GM23338 (cell line): ENCODE results near the gene TARBP1. TPM values are rescaled to one million over a fixed set of nuclear protein-coding genes. Genes with fewer than 3 reads are reported as not detected.

ENCODE experiments used
- ATAC-seq: fragments of 200-7000 bp; cut with Tn5 transposase; 3 replicates; pipeline ENCODE4 v1.9.1; 2020
- DNase-seq: peaks from one replicate; pipeline ENCODE4 v3.0.0-alpha.2; 2015; ENCODE audit warnings: low spot score
- H2AFZ ChIP-seq: fragments of 200-600 bp; sonication (generic); 2 replicates; pipeline ENCODE4 v1.8.0; 2016; ENCODE audit warnings: antibody characterized with exemption, mild to moderate bottlenecking, moderate library complexity
- H3F3A ChIP-seq: fragments of 200-600 bp; sonication (generic); replicated peaks from 2 replicates; pipeline ENCODE4 v1.8.0; 2017; ENCODE audit warnings: antibody characterized with exemption, mixed run types, low read depth
- H3K27ac ChIP-seq: fragments of 200-600 bp; sonication (generic); 2 replicates; pipeline ENCODE4 v1.6.1; 2016; ENCODE audit warnings: low read depth
- H3K27me3 ChIP-seq: fragments of 200-600 bp; sonication (generic); 2 replicates; pipeline ENCODE4 v1.8.0; 2016; ENCODE audit warnings: mild to moderate bottlenecking, mixed run types, moderate library complexity; ENCODE audit not compliant: insufficient read depth
- H3K36me3 ChIP-seq: fragments of 200-600 bp; sonication (generic); 2 replicates; pipeline ENCODE4 v1.8.0; 2016; ENCODE audit warnings: mild to moderate bottlenecking; ENCODE audit not compliant: insufficient read depth
- H3K4me1 ChIP-seq: fragments of 200-600 bp; sonication (generic); 2 replicates; pipeline ENCODE4 v1.8.0; 2016; ENCODE audit warnings: mild to moderate bottlenecking, moderate library complexity; ENCODE audit not compliant: insufficient read depth
- H3K4me2 ChIP-seq: fragments of 200-600 bp; sonication (generic); 2 replicates; pipeline ENCODE4 v1.7.1; 2017; ENCODE audit warnings: mixed run types
- H3K4me3 ChIP-seq: fragments of 200-600 bp; sonication (generic); 2 replicates; pipeline ENCODE4 v1.6.1; 2016; ENCODE audit warnings: mixed run types
- H3K79me2 ChIP-seq: fragments of 200-600 bp; sonication (generic); replicated peaks from 2 replicates; pipeline ENCODE4 v1.8.0; 2017; ENCODE audit warnings: mild to moderate bottlenecking; ENCODE audit not compliant: insufficient read depth
- H3K9me2 ChIP-seq: fragments of 200-600 bp; sonication (generic); 2 replicates; pipeline ENCODE4 v1.8.0; 2017; ENCODE audit not compliant: insufficient read depth
- H4K20me1 ChIP-seq: fragments of 200-600 bp; sonication (generic); replicated peaks from 2 replicates; pipeline ENCODE4 v1.8.0; 2017; ENCODE audit warnings: mild to moderate bottlenecking; ENCODE audit not compliant: insufficient read depth
- H3K27ac Mint-ChIP-seq: 2 replicates; pipeline ENCODE4 v1.8.0; 2020; ENCODE audit warnings: inconsistent platforms, mild to moderate bottlenecking, moderate library complexity, mixed read lengths
- H3K27me3 Mint-ChIP-seq: 3 replicates; pipeline ENCODE4 v1.8.0; 2022; ENCODE audit warnings: low read depth, mild to moderate bottlenecking, moderate library complexity, mixed read lengths, inconsistent platforms; ENCODE audit not compliant: insufficient read depth, poor library complexity
- H3K36me3 Mint-ChIP-seq: 3 replicates; pipeline ENCODE4 v1.8.0; 2021; ENCODE audit warnings: low read depth, mild to moderate bottlenecking, inconsistent platforms, moderate library complexity, mixed read lengths
- H3K4me1 Mint-ChIP-seq: 3 replicates; pipeline ENCODE4 v1.8.0; 2020; ENCODE audit warnings: mild to moderate bottlenecking, inconsistent platforms, mixed read lengths
- H3K4me3 Mint-ChIP-seq: 3 replicates; pipeline ENCODE4 v1.8.0; 2021; ENCODE audit warnings: moderate library complexity, mild to moderate bottlenecking, inconsistent platforms, mixed read lengths
- H3K9me3 Mint-ChIP-seq: 3 replicates; pipeline ENCODE4 v1.8.0; 2020; ENCODE audit warnings: moderate library complexity, mild to moderate bottlenecking, inconsistent platforms, mixed read lengths
- CREB1 ChIP-seq: fragments of 250-450 bp; sonication (Bioruptor Pico); IDR thresholded peaks from 2 replicates; pipeline ENCODE4 v1.5.0; 2020; ENCODE audit warnings: low read depth, mild to moderate bottlenecking, moderate library complexity
- JUNB ChIP-seq: IDR thresholded peaks from one replicate; pipeline ENCODE4 v1.6.1; 2016; ENCODE audit warnings: antibody characterized with exemption; ENCODE audit not compliant: unreplicated experiment
- NANOG ChIP-seq: IDR thresholded peaks from 2 replicates; pipeline ENCODE4 v1.6.1; 2016; ENCODE audit warnings: antibody characterized with exemption, borderline replicate concordance
- POLR2AphosphoS5 ChIP-seq: IDR thresholded peaks from 2 replicates; pipeline ENCODE4 v1.6.1; 2016; ENCODE audit warnings: antibody characterized with exemption, low read depth
- ZNF331 ChIP-seq: fragments of 250-450 bp; sonication (Bioruptor Pico); IDR thresholded peaks from 2 replicates; pipeline ENCODE4 v1.5.0; 2020; ENCODE audit warnings: low read depth, mild to moderate bottlenecking, moderate library complexity
- polyA plus RNA-seq: library from polyadenylated mRNA; unstranded; fragments of >200 nt; fragmentation: Nextera tagmentation; extraction: Ambion mirVana; gene quantifications from 2 replicates; pipeline ENCODE4 v1.2.1, GENCODE V29; 2016
- total RNA-seq: library from RNA; depleted of rRNA; stranded (reverse); fragments of >200 nt; shearing (Covaris generic); gene quantifications from 2 replicates; pipeline ENCODE4 v1.2.3, GENCODE V29; 2014
- TF ChIP-seq, protein P1 (sequence below): fragments of 250-450 bp; sonication (Bioruptor Pico); IDR thresholded peaks from 2 replicates; pipeline ENCODE4 v1.5.0; 2020; ENCODE audit warnings: mild to moderate bottlenecking, moderate library complexity
- TF ChIP-seq, protein P2 (sequence below), 2 experiments: fragments of 200-600 bp in 1 of 2; sonication (generic) in 1 of 2; conservative IDR thresholded peaks; 2 replicates each; pipeline versions ENCODE4 v1.5.1 to v1.6.1; 2016 to 2017; ENCODE audit warnings: antibody characterized with exemption in 2 of 2, low read depth in 2 of 2, mild to moderate bottlenecking in 2 of 2, moderate library complexity in 1 of 2

Gene TARBP1
- total and polyA plus RNA-seq, 2 experiments from 2014 or later: 14.9 to 18.8 TPM

GRCh38 chr1:234474375-234474774 lies 4.6 kb downstream of the TARBP1 start (continued):
- TF ChIP-seq, protein P1, sequence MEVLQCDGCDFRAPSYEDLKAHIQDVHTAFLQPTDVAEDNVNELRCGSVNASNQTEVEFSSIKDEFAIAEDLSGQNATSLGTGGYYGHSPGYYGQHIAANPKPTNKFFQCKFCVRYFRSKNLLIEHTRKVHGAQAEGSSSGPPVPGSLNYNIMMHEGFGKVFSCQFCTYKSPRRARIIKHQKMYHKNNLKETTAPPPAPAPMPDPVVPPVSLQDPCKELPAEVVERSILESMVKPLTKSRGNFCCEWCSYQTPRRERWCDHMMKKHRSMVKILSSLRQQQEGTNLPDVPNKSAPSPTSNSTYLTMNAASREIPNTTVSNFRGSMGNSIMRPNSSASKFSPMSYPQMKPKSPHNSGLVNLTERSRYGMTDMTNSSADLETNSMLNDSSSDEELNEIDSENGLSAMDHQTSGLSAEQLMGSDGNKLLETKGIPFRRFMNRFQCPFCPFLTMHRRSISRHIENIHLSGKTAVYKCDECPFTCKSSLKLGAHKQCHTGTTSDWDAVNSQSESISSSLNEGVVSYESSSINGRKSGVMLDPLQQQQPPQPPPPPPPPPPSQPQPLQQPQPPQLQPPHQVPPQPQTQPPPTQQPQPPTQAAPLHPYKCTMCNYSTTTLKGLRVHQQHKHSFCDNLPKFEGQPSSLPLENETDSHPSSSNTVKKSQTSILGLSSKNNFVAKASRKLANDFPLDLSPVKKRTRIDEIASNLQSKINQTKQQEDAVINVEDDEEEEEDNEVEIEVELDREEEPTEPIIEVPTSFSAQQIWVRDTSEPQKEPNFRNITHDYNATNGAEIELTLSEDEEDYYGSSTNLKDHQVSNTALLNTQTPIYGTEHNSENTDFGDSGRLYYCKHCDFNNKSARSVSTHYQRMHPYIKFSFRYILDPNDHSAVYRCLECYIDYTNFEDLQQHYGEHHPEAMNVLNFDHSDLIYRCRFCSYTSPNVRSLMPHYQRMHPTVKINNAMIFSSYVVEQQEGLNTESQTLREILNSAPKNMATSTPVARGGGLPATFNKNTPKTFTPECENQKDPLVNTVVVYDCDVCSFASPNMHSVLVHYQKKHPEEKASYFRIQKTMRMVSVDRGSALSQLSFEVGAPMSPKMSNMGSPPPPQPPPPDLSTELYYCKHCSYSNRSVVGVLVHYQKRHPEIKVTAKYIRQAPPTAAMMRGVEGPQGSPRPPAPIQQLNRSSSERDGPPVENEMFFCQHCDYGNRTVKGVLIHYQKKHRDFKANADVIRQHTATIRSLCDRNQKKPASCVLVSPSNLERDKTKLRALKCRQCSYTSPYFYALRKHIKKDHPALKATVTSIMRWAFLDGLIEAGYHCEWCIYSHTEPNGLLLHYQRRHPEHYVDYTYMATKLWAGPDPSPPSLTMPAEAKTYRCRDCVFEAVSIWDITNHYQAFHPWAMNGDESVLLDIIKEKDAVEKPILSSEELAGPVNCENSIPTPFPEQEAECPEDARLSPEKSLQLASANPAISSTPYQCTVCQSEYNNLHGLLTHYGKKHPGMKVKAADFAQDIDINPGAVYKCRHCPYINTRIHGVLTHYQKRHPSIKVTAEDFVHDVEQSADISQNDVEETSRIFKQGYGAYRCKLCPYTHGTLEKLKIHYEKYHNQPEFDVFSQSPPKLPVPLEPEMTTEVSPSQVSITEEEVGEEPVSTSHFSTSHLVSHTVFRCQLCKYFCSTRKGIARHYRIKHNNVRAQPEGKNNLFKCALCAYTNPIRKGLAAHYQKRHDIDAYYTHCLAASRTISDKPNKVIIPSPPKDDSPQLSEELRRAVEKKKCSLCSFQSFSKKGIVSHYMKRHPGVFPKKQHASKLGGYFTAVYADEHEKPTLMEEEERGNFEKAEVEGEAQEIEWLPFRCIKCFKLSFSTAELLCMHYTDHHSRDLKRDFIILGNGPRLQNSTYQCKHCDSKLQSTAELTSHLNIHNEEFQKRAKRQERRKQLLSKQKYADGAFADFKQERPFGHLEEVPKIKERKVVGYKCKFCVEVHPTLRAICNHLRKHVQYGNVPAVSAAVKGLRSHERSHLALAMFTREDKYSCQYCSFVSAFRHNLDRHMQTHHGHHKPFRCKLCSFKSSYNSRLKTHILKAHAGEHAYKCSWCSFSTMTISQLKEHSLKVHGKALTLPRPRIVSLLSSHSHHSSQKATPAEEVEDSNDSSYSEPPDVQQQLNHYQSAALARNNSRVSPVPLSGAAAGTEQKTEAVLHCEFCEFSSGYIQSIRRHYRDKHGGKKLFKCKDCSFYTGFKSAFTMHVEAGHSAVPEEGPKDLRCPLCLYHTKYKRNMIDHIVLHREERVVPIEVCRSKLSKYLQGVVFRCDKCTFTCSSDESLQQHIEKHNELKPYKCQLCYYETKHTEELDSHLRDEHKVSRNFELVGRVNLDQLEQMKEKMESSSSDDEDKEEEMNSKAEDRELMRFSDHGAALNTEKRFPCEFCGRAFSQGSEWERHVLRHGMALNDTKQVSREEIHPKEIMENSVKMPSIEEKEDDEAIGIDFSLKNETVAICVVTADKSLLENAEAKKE (CRISPR knock-in tag): no peak

DNA sequence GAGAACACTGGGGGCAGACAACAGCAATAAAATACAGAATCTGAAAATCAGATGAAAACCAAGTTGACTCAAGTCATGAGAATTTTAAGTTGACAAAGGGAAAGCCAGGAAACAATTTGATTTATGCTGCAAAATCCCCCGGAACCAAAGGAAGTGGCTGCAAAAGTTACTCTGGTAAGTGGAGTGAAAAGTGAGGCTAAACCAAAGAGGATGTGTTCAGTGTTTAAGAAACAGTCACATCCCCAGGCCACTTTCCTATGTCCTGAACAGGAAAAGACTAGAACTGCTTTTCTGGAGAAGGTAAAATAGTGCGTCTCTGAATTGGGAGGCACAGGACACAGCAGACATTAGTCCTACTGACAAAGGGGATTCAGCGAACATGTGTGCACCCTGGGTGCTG lies 5.9 kb downstream of the TARBP1 start:
- no peaks in the 10 kb centered on the region for H3K9me2 ChIP-seq
- Mint-ChIP-seq H3K27me3 (peaks cover 6% of the 10 kb centered on the region), H3K27ac (no peak overlapping the region), H3K36me3 (peaks cover 3% of the 10 kb centered on the region; the same call in 2 of the 3 replicates), H3K4me1 (peaks cover 32% of the 10 kb centered on the region), H3K9me3 (no peaks in the 10 kb centered on the region), H3K4me3 (no peak overlapping the region)
- peaks cover 60% of the 10 kb centered on the region for H3K79me2 ChIP-seq
- ATAC-seq (no peak), DNase-seq (no peak)
- H4K20me1 ChIP-seq: 0 out of 2 replicates have a peak, but pooled peaks cover 3% of the 10 kb centered on the region
- no peak overlapping the region for H3K4me3 ChIP-seq
- no peak overlapping the region for H3K4me2 ChIP-seq
- H3K27me3 ChIP-seq: peaks cover 8% of the 10 kb centered on the region
- H3K27ac ChIP-seq: no peak overlapping the region
- H3F3A ChIP-seq: peaks cover 10% of the 10 kb centered on the region; the same call in 1 of the 2 replicates
- H3K36me3 ChIP-seq: no peaks in the 10 kb centered on the region
- peaks cover 34% of the 10 kb centered on the region for H3K4me1 ChIP-seq
- H2AFZ ChIP-seq: no peak overlapping the region
- TF ChIP-seq, protein P2, sequence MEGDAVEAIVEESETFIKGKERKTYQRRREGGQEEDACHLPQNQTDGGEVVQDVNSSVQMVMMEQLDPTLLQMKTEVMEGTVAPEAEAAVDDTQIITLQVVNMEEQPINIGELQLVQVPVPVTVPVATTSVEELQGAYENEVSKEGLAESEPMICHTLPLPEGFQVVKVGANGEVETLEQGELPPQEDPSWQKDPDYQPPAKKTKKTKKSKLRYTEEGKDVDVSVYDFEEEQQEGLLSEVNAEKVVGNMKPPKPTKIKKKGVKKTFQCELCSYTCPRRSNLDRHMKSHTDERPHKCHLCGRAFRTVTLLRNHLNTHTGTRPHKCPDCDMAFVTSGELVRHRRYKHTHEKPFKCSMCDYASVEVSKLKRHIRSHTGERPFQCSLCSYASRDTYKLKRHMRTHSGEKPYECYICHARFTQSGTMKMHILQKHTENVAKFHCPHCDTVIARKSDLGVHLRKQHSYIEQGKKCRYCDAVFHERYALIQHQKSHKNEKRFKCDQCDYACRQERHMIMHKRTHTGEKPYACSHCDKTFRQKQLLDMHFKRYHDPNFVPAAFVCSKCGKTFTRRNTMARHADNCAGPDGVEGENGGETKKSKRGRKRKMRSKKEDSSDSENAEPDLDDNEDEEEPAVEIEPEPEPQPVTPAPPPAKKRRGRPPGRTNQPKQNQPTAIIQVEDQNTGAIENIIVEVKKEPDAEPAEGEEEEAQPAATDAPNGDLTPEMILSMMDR (conservative IDR thresholded peaks at IDR 0.05; ENCODE audit: low read depth in 2 of 2): no peak
- TF ChIP-seq CREB1 (CRISPR knock-in tag) (no peak), POLR2AphosphoS5 (no peak), ZNF331 (CRISPR knock-in tag) (no peak), NANOG (no peak), JUNB (no peak)
- TF ChIP-seq, protein P1 (CRISPR knock-in tag): no peak
